GM23338 (cell line): ENCODE results near the gene ATP8A1. TPM values are rescaled to one million over a fixed set of nuclear protein-coding genes. Genes with fewer than 3 reads are reported as not detected.

Experiments used
- ATAC-seq: fragments of 200-7000 bp; cut with Tn5 transposase; 3 replicates; pipeline ENCODE4 v1.9.1; 2020
- DNase-seq: peaks from one replicate; pipeline ENCODE4 v3.0.0-alpha.2; 2015; ENCODE audit warnings: low spot score
- H2AFZ ChIP-seq: fragments of 200-600 bp; sonication (generic); 2 replicates; pipeline ENCODE4 v1.8.0; 2016; ENCODE audit warnings: antibody characterized with exemption, mild to moderate bottlenecking, moderate library complexity
- H3F3A ChIP-seq: fragments of 200-600 bp; sonication (generic); replicated peaks from 2 replicates; pipeline ENCODE4 v1.8.0; 2017; ENCODE audit warnings: antibody characterized with exemption, mixed run types, low read depth
- H3K27ac ChIP-seq: fragments of 200-600 bp; sonication (generic); 2 replicates; pipeline ENCODE4 v1.6.1; 2016; ENCODE audit warnings: low read depth
- H3K27me3 ChIP-seq: fragments of 200-600 bp; sonication (generic); 2 replicates; pipeline ENCODE4 v1.8.0; 2016; ENCODE audit warnings: mild to moderate bottlenecking, mixed run types, moderate library complexity; ENCODE audit not compliant: insufficient read depth
- H3K36me3 ChIP-seq: fragments of 200-600 bp; sonication (generic); 2 replicates; pipeline ENCODE4 v1.8.0; 2016; ENCODE audit warnings: mild to moderate bottlenecking; ENCODE audit not compliant: insufficient read depth
- H3K4me1 ChIP-seq: fragments of 200-600 bp; sonication (generic); 2 replicates; pipeline ENCODE4 v1.8.0; 2016; ENCODE audit warnings: mild to moderate bottlenecking, moderate library complexity; ENCODE audit not compliant: insufficient read depth
- H3K4me2 ChIP-seq: fragments of 200-600 bp; sonication (generic); 2 replicates; pipeline ENCODE4 v1.7.1; 2017; ENCODE audit warnings: mixed run types
- H3K4me3 ChIP-seq: fragments of 200-600 bp; sonication (generic); 2 replicates; pipeline ENCODE4 v1.6.1; 2016; ENCODE audit warnings: mixed run types
- H3K79me2 ChIP-seq: fragments of 200-600 bp; sonication (generic); replicated peaks from 2 replicates; pipeline ENCODE4 v1.8.0; 2017; ENCODE audit warnings: mild to moderate bottlenecking; ENCODE audit not compliant: insufficient read depth
- H3K9me2 ChIP-seq: fragments of 200-600 bp; sonication (generic); 2 replicates; pipeline ENCODE4 v1.8.0; 2017; ENCODE audit not compliant: insufficient read depth
- H4K20me1 ChIP-seq: fragments of 200-600 bp; sonication (generic); replicated peaks from 2 replicates; pipeline ENCODE4 v1.8.0; 2017; ENCODE audit warnings: mild to moderate bottlenecking; ENCODE audit not compliant: insufficient read depth
- H3K27ac Mint-ChIP-seq: 2 replicates; pipeline ENCODE4 v1.8.0; 2020; ENCODE audit warnings: inconsistent platforms, mild to moderate bottlenecking, moderate library complexity, mixed read lengths
- H3K27me3 Mint-ChIP-seq: 3 replicates; pipeline ENCODE4 v1.8.0; 2022; ENCODE audit warnings: low read depth, mild to moderate bottlenecking, moderate library complexity, mixed read lengths, inconsistent platforms; ENCODE audit not compliant: insufficient read depth, poor library complexity
- H3K36me3 Mint-ChIP-seq: 3 replicates; pipeline ENCODE4 v1.8.0; 2021; ENCODE audit warnings: low read depth, mild to moderate bottlenecking, inconsistent platforms, moderate library complexity, mixed read lengths
- H3K4me1 Mint-ChIP-seq: 3 replicates; pipeline ENCODE4 v1.8.0; 2020; ENCODE audit warnings: mild to moderate bottlenecking, inconsistent platforms, mixed read lengths
- H3K4me3 Mint-ChIP-seq: 3 replicates; pipeline ENCODE4 v1.8.0; 2021; ENCODE audit warnings: moderate library complexity, mild to moderate bottlenecking, inconsistent platforms, mixed read lengths
- H3K9me3 Mint-ChIP-seq: 3 replicates; pipeline ENCODE4 v1.8.0; 2020; ENCODE audit warnings: moderate library complexity, mild to moderate bottlenecking, inconsistent platforms, mixed read lengths
- CREB1 ChIP-seq: fragments of 250-450 bp; sonication (Bioruptor Pico); IDR thresholded peaks from 2 replicates; pipeline ENCODE4 v1.5.0; 2020; ENCODE audit warnings: low read depth, mild to moderate bottlenecking, moderate library complexity
- EZH2 ChIP-seq: fragments of 200-600 bp; sonication (generic); IDR thresholded peaks from one replicate; pipeline ENCODE4 v1.8.0; 2017; ENCODE audit warnings: antibody characterized with exemption, mild to moderate bottlenecking, low read depth; ENCODE audit not compliant: unreplicated experiment
- EZH2phosphoT487 ChIP-seq: fragments of 200-600 bp; sonication (generic); IDR thresholded peaks from one replicate; pipeline ENCODE4 v1.8.1; 2018; ENCODE audit warnings: antibody characterized with exemption; ENCODE audit not compliant: unreplicated experiment
- JUNB ChIP-seq: IDR thresholded peaks from one replicate; pipeline ENCODE4 v1.6.1; 2016; ENCODE audit warnings: antibody characterized with exemption; ENCODE audit not compliant: unreplicated experiment
- NANOG ChIP-seq: IDR thresholded peaks from 2 replicates; pipeline ENCODE4 v1.6.1; 2016; ENCODE audit warnings: antibody characterized with exemption, borderline replicate concordance
- POLR2AphosphoS5 ChIP-seq: IDR thresholded peaks from 2 replicates; pipeline ENCODE4 v1.6.1; 2016; ENCODE audit warnings: antibody characterized with exemption, low read depth
- STAT1 ChIP-seq: IDR thresholded peaks from one replicate; pipeline ENCODE4 v1.6.1; 2016; ENCODE audit warnings: antibody characterized with exemption; ENCODE audit not compliant: unreplicated experiment
- ZNF114 ChIP-seq: fragments of 250-450 bp; sonication (Bioruptor Pico); IDR thresholded peaks from 2 replicates; pipeline ENCODE4 v1.5.0; 2020; ENCODE audit warnings: mild to moderate bottlenecking, moderate library complexity
- ZNF331 ChIP-seq: fragments of 250-450 bp; sonication (Bioruptor Pico); IDR thresholded peaks from 2 replicates; pipeline ENCODE4 v1.5.0; 2020; ENCODE audit warnings: low read depth, mild to moderate bottlenecking, moderate library complexity
- polyA plus RNA-seq: library from polyadenylated mRNA; unstranded; fragments of >200 nt; fragmentation: Nextera tagmentation; extraction: Ambion mirVana; gene quantifications from 2 replicates; pipeline ENCODE4 v1.2.1, GENCODE V29; 2016
- total RNA-seq: library from RNA; depleted of rRNA; stranded (reverse); fragments of >200 nt; shearing (Covaris generic); gene quantifications from 2 replicates; pipeline ENCODE4 v1.2.3, GENCODE V29; 2014
- TF ChIP-seq, protein P1 (sequence below), 2 experiments: fragments of 200-600 bp in 1 of 2; sonication (generic) in 1 of 2; conservative IDR thresholded peaks; 2 replicates each; pipeline versions ENCODE4 v1.5.1 to v1.6.1; 2016 to 2017; ENCODE audit warnings: antibody characterized with exemption in 2 of 2, low read depth in 2 of 2, mild to moderate bottlenecking in 2 of 2, moderate library complexity in 1 of 2
- TF ChIP-seq, protein P2 (sequence below): IDR thresholded peaks from one replicate; pipeline ENCODE4 v1.6.1; 2018; ENCODE audit warnings: antibody characterized with exemption; ENCODE audit not compliant: unreplicated experiment
- TF ChIP-seq, protein P3 (sequence below): fragments of 250-450 bp; sonication (Bioruptor Pico); IDR thresholded peaks from 2 replicates; pipeline ENCODE4 v1.5.0; 2020; ENCODE audit warnings: mild to moderate bottlenecking, moderate library complexity
- TF ChIP-seq, protein P4 (sequence below): IDR thresholded peaks from 2 replicates; pipeline ENCODE4 v1.6.1; 2016; ENCODE audit warnings: antibody characterized with exemption

The ATP8A1 gene
- total and polyA plus RNA-seq, 2 experiments from 2014 or later: 6.8 to 66.3 TPM

DNA sequence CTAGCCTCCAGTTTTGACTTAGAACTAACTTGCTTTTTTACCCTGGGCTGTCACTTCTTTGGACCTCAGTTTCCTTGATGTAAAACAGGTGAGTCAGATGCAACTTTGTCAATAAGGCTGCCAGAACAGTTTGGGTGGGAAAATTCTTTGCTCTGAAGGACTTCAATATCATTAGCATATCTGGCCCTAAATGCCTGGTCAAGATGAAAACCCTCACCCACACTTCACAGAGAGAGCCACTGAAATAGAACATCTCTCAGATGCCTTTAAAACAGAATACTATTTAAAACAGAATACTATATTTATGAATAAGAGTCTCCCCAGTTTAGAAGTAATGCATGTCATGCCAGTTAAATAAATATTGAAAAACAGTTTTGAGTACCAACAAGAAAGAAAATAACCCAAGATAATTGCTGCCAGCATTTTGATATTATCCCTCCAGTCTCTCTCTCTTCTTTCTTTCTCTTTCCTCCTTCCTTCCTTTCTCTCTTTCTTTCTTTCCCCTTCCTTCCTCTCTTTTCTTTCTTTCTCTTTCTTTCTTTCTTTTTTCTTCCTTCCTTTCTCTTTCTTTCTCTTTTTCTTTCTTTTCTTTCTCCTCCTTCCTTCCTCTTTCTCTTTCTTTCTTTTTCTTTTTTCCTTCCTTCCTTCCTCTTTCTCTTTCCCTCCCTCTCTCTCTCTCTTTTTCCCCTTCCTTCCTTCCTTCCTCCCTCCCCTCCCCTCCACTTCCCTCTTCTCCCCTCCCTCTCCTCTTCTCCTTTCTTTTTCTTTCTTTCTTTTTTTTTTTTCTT lies 292.4 kb downstream of the ATP8A1 start:
- TF ChIP-seq ZNF331 (CRISPR knock-in tag): no peak
- no peak for TF ChIP-seq ZNF114 (CRISPR knock-in tag)
- TF ChIP-seq, protein P1, sequence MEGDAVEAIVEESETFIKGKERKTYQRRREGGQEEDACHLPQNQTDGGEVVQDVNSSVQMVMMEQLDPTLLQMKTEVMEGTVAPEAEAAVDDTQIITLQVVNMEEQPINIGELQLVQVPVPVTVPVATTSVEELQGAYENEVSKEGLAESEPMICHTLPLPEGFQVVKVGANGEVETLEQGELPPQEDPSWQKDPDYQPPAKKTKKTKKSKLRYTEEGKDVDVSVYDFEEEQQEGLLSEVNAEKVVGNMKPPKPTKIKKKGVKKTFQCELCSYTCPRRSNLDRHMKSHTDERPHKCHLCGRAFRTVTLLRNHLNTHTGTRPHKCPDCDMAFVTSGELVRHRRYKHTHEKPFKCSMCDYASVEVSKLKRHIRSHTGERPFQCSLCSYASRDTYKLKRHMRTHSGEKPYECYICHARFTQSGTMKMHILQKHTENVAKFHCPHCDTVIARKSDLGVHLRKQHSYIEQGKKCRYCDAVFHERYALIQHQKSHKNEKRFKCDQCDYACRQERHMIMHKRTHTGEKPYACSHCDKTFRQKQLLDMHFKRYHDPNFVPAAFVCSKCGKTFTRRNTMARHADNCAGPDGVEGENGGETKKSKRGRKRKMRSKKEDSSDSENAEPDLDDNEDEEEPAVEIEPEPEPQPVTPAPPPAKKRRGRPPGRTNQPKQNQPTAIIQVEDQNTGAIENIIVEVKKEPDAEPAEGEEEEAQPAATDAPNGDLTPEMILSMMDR (conservative IDR thresholded peaks at IDR 0.05; ENCODE audit: low read depth in 2 of 2): no peak
- TF ChIP-seq STAT1: no peak
- TF ChIP-seq, protein P2, sequence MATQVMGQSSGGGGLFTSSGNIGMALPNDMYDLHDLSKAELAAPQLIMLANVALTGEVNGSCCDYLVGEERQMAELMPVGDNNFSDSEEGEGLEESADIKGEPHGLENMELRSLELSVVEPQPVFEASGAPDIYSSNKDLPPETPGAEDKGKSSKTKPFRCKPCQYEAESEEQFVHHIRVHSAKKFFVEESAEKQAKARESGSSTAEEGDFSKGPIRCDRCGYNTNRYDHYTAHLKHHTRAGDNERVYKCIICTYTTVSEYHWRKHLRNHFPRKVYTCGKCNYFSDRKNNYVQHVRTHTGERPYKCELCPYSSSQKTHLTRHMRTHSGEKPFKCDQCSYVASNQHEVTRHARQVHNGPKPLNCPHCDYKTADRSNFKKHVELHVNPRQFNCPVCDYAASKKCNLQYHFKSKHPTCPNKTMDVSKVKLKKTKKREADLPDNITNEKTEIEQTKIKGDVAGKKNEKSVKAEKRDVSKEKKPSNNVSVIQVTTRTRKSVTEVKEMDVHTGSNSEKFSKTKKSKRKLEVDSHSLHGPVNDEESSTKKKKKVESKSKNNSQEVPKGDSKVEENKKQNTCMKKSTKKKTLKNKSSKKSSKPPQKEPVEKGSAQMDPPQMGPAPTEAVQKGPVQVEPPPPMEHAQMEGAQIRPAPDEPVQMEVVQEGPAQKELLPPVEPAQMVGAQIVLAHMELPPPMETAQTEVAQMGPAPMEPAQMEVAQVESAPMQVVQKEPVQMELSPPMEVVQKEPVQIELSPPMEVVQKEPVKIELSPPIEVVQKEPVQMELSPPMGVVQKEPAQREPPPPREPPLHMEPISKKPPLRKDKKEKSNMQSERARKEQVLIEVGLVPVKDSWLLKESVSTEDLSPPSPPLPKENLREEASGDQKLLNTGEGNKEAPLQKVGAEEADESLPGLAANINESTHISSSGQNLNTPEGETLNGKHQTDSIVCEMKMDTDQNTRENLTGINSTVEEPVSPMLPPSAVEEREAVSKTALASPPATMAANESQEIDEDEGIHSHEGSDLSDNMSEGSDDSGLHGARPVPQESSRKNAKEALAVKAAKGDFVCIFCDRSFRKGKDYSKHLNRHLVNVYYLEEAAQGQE: no peak
- TF ChIP-seq EZH2: no peak
- no peak for TF ChIP-seq NANOG
- TF ChIP-seq CREB1 (CRISPR knock-in tag): no peak
- no peak for TF ChIP-seq POLR2AphosphoS5
- no peak for TF ChIP-seq JUNB
- no peak for TF ChIP-seq EZH2phosphoT487
- TF ChIP-seq, protein P3, sequence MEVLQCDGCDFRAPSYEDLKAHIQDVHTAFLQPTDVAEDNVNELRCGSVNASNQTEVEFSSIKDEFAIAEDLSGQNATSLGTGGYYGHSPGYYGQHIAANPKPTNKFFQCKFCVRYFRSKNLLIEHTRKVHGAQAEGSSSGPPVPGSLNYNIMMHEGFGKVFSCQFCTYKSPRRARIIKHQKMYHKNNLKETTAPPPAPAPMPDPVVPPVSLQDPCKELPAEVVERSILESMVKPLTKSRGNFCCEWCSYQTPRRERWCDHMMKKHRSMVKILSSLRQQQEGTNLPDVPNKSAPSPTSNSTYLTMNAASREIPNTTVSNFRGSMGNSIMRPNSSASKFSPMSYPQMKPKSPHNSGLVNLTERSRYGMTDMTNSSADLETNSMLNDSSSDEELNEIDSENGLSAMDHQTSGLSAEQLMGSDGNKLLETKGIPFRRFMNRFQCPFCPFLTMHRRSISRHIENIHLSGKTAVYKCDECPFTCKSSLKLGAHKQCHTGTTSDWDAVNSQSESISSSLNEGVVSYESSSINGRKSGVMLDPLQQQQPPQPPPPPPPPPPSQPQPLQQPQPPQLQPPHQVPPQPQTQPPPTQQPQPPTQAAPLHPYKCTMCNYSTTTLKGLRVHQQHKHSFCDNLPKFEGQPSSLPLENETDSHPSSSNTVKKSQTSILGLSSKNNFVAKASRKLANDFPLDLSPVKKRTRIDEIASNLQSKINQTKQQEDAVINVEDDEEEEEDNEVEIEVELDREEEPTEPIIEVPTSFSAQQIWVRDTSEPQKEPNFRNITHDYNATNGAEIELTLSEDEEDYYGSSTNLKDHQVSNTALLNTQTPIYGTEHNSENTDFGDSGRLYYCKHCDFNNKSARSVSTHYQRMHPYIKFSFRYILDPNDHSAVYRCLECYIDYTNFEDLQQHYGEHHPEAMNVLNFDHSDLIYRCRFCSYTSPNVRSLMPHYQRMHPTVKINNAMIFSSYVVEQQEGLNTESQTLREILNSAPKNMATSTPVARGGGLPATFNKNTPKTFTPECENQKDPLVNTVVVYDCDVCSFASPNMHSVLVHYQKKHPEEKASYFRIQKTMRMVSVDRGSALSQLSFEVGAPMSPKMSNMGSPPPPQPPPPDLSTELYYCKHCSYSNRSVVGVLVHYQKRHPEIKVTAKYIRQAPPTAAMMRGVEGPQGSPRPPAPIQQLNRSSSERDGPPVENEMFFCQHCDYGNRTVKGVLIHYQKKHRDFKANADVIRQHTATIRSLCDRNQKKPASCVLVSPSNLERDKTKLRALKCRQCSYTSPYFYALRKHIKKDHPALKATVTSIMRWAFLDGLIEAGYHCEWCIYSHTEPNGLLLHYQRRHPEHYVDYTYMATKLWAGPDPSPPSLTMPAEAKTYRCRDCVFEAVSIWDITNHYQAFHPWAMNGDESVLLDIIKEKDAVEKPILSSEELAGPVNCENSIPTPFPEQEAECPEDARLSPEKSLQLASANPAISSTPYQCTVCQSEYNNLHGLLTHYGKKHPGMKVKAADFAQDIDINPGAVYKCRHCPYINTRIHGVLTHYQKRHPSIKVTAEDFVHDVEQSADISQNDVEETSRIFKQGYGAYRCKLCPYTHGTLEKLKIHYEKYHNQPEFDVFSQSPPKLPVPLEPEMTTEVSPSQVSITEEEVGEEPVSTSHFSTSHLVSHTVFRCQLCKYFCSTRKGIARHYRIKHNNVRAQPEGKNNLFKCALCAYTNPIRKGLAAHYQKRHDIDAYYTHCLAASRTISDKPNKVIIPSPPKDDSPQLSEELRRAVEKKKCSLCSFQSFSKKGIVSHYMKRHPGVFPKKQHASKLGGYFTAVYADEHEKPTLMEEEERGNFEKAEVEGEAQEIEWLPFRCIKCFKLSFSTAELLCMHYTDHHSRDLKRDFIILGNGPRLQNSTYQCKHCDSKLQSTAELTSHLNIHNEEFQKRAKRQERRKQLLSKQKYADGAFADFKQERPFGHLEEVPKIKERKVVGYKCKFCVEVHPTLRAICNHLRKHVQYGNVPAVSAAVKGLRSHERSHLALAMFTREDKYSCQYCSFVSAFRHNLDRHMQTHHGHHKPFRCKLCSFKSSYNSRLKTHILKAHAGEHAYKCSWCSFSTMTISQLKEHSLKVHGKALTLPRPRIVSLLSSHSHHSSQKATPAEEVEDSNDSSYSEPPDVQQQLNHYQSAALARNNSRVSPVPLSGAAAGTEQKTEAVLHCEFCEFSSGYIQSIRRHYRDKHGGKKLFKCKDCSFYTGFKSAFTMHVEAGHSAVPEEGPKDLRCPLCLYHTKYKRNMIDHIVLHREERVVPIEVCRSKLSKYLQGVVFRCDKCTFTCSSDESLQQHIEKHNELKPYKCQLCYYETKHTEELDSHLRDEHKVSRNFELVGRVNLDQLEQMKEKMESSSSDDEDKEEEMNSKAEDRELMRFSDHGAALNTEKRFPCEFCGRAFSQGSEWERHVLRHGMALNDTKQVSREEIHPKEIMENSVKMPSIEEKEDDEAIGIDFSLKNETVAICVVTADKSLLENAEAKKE (CRISPR knock-in tag): no peak
- TF ChIP-seq, protein P4, sequence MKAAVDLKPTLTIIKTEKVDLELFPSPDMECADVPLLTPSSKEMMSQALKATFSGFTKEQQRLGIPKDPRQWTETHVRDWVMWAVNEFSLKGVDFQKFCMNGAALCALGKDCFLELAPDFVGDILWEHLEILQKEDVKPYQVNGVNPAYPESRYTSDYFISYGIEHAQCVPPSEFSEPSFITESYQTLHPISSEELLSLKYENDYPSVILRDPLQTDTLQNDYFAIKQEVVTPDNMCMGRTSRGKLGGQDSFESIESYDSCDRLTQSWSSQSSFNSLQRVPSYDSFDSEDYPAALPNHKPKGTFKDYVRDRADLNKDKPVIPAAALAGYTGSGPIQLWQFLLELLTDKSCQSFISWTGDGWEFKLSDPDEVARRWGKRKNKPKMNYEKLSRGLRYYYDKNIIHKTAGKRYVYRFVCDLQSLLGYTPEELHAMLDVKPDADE: no peak

More for the DNA sequence above, 292.4 kb downstream of the ATP8A1 start:
- Mint-ChIP-seq H3K36me3 (no peaks in the 10 kb centered on the region), H3K4me3 (no peak overlapping the region), H3K27ac (no peak overlapping the region), H3K4me1 (no peaks in the 10 kb centered on the region), H3K27me3 (no peaks in the 10 kb centered on the region), H3K9me3 (no peaks in the 10 kb centered on the region; the same call in 2 of the 3 replicates)
- H3K9me2 ChIP-seq: no peaks in the 10 kb centered on the region; the same call in 1 of the 2 replicates
- ATAC-seq: no peak
- no peak for DNase-seq
- H3K4me3 ChIP-seq: no peak overlapping the region
- H2AFZ ChIP-seq: no peak overlapping the region
- H3K79me2 ChIP-seq: no peaks in the 10 kb centered on the region
- no peak overlapping the region for H3K27ac ChIP-seq
- H3K4me1 ChIP-seq: no peaks in the 10 kb centered on the region
- no peaks in the 10 kb centered on the region for H3K36me3 ChIP-seq
- H4K20me1 ChIP-seq: no peaks in the 10 kb centered on the region
- no peaks in the 10 kb centered on the region for H3K27me3 ChIP-seq
- H3K4me2 ChIP-seq: no peak overlapping the region
- H3F3A ChIP-seq: no peaks in the 10 kb centered on the region
